ENCODE results near the gene P4HA2.
"Not testable (repeated sequence)": the region's sequence is repeated elsewhere in the genome, so short reads cannot be mapped to it uniquely, and the experiment has no call there.

P4HA2 gene

GRCh38 chr5:132199116-132199680 lies 28.5 kb downstream of the P4HA2 start:
- DNase-seq (ENCODE audit: low read depth in 2 of 2): no peak

GRCh38 chr5:132198571-132198970 lies 29.1 kb downstream of the P4HA2 start:
- DNase-seq (ENCODE audit: low read depth in 2 of 2): no peak

GRCh38 chr5:132195727-132196126 lies 31.9 kb downstream of the P4HA2 start:
- no peak for DNase-seq (ENCODE audit: low read depth in 2 of 2)

DNA sequence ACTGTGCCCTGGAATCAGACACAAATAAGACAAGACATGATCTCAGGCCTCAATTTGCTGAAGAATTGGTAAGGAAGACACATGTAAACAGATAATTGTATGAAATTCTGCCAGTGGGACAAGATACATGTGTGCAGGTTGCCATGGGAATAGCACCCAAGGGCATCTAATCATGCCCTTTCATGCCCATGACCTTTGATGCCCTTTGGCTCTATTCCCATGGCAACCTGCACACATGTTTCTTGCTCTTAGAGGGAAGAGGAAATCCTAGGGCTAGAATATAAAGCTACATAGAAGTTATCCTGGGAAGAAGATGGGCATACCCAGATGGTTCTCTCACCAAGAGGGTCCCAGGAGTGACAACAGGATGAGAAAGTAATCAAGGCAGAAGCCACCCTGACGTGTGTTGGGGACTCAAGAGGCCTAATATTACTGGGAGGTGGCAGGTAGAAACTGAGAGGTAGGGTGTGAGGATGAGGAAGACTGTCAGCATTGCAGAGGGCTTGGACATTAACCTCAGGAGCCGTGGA lies 34.4 kb downstream of the P4HA2 start:
- DNase-seq (ENCODE audit: low read depth in 2 of 2): no peak

DNA sequence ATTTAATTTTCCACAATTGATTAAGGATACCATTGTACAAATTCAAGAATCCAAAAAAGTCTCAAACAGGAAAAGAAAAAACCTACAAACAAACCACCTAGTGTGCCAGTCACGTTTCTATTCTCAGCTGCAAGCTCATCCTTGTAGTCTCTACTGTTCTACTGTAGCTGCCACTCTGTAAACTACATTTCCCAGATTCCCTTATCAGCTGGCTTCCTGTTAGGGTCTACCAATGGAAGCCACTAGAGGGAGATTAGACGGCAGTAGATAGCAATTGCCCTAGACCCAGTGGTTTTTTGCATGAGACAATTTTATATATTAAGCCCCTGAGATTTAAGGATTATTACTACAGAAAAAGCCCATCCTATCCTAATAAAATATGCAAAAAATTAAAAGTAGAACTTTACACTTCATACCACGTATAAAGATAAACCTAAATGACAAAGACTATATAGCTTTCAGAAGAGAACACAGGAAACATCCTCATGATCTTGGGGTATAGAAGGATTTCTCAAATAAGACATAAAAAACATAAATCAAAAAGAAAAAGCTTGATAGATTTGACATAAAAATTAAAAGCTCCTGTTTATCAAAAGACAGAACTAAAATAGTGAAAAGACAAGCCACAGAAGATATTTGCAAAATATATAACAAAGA lies 37.4 kb downstream of the P4HA2 start:
- DNase-seq (ENCODE audit: low read depth in 2 of 2): no peak

DNA sequence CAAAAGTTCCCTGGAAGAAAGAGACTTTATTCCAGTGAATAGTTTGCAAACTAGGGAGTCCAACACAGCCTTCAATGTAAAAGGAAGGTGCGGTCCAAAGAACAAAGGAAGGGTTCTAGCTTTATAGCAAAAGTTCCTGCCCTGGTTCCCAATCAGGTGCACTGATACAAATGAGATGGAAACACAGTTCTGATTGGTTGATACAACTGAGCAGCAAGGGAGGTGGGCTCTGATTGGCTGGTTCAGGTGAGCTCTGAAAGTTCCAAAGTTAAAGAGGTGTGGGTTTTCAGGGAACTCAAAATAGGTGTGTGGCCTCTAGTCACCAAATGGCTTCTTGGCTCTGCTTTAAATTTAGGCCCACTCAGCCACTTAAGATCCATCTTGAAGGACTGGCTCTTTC lies 43.1 kb downstream of the P4HA2 start:
- DNase-seq (ENCODE audit: low read depth in 2 of 2): no peak

DNA sequence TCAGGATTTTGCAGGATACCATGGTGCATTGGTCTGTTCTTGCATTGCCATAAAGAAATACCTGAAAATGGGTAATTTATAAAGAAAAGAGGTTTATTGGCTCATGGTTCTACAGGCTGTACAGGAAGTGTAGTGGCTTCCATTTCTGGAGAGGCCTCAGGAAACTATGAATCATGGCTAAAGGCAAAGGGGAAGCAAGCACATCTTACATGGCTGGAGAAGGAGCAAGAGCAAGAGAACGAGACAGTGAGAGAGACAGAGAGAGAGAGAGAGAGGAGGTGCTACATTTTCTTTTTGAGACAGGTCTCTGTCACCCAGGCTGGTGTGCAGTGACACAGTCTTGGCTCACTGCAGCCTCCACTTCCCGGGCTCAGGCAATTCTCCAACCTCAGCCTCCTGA lies 43.9 kb downstream of the P4HA2 start:
- no peak for DNase-seq (ENCODE audit: low read depth in 2 of 2)

DNA sequence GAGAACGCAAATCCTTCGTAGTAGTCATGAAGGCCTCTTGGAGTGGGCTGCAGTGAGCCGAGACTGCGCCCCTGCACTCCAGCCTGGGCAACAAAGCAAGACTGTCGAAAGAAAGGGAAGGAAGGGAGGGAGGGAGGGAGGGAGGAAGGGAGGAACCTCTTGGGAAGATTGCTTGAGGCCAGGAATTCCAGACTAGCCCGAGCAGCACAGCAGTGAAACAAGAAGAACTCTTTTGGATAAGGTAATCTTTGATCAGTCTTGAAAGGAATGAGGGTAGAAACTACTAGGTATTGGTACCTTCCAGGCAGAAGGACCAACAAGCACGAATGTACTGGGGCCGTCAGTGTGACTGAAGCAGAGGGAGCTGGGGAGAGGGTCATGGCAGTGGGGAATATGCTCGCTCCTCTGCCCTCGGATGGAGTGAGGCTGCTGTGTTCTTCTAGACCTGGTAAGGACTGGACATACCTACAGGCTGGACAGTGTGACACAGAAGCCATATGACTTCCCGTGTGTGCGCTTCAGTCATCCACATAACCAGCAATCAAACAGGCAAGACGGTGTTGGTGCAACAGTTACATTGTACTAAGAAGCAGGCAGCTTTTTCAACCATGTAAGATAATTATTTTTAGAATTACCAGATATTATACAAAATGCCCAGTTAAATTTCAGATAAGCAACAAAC lies 45.2 kb downstream of the P4HA2 start:
- no peak for DNase-seq (ENCODE audit: low read depth in 2 of 2)

DNA sequence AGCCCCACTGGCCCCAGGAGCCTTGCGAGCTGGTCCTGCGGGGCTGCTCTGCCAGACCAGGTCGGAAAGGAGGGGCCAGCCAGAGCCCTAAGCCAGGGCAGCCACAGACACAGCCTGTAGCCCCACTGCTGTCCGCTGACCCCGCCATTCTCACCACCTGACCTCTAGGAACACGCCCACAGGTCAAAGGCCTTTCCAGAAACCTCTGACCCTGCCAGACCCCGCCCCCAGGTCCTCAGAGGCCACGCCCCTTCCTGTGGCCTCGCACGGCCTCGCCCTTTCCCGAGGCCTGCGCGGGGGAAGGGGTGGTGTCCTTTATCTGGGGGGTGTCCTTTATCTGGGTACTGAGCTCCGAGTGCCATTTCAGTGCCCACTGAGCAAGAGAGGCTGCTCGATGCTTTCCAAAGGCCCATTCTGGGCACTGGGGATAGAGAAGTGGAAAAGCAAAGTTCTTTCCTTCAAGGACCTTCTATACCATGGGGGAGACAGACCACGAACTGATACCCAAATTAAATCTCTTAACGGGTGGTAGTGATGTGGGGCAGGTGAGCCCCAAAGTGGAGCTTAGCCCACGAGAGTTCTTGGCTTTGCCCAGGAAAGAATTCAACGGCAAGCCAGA lies 46.5 kb downstream of the P4HA2 start:
- no peak for DNase-seq (ENCODE audit: low read depth in 2 of 2)

- no peak for DNase-seq (ENCODE audit: low read depth in 2 of 2)
Observed at GRCh38 chr5:132180134-132180745, 47.4 kb downstream of the P4HA2 start.

GRCh38 chr5:132179405-132179804 lies 48.2 kb downstream of the P4HA2 start:
- no peak for DNase-seq (ENCODE audit: low read depth in 2 of 2)

GRCh38 chr5:132177691-132178149 lies 49.9 kb downstream of the P4HA2 start:
- DNase-seq (ENCODE audit: low read depth in 2 of 2): no peak

DNA sequence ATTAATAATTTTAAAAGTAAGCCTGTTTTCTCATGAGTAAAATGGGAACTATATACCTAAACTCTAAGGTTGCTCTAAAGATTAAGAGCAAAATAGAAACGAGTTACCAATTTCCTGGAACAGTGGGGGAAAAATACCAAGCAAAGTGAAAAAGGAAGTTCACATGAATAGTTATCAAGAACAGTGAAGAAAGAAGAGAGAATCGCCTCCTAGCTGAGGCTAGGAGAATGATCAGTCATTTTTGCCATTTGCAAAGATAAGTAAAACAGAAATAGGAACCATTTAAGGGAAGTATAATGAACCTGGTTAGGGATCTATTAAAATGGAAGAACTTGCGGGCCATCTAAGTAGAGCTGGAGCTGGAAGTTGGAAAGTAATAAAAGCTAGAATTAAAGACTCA lies 50.7 kb downstream of the P4HA2 start:
- no peak for DNase-seq (ENCODE audit: low read depth in 2 of 2)

GRCh38 chr5:132176521-132176945 lies 51.1 kb downstream of the P4HA2 start:
- no peak for DNase-seq (ENCODE audit: low read depth in 2 of 2)

- no peak for DNase-seq (ENCODE audit: low read depth in 2 of 2)
Observed at GRCh38 chr5:132162945-132163344, 64.7 kb downstream of the P4HA2 start.

GRCh38 chr5:132161574-132162326 lies 65.9 kb downstream of the P4HA2 start:
- DNase-seq (ENCODE audit: low read depth in 2 of 2): not testable (repeated sequence)

DNA sequence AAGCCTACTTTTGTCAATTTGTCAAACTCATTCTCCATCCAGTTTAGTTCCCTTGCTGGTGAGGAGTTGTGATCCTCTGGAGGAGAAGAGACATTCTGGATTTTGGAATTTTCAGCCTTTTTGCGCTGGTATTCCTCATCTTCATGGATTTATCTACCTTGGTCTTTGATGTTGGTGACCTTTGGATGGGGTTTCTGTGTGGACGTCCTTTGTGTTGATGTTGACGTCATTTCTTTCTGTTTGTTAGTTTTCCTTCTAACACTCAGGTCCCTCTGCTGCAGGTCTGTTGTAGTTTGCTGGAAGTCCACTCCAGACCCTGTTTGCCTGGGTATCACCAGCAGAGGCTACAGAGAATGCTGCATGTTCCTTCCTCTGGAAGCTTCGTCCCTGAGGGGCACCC lies 71.2 kb downstream of the P4HA2 start:
- DNase-seq (ENCODE audit: low read depth in 2 of 2): no peak

DNA sequence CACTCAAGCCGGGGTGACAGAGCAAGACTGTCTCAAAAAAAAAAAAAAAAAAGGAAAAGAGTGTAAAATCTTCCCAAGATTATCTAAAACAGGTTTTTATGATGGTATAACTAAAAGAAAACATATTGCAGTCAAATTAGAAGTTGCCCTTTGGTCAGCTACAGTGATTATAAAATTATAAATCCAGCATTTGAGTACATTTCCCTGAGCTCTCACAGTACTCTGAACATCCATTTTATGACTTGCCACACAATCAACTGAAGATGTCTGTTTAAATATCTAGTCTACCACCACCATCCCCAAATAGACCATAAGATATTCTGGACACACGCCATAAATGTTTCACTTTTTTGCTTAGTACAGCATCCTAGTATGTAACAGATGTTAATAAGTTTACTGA lies 77.1 kb downstream of the P4HA2 start:
- DNase-seq (ENCODE audit: low read depth in 2 of 2): no peak

- no peak for DNase-seq (ENCODE audit: low read depth in 2 of 2)
Observed at GRCh38 chr5:132147663-132148062, 80.0 kb downstream of the P4HA2 start.

DNA sequence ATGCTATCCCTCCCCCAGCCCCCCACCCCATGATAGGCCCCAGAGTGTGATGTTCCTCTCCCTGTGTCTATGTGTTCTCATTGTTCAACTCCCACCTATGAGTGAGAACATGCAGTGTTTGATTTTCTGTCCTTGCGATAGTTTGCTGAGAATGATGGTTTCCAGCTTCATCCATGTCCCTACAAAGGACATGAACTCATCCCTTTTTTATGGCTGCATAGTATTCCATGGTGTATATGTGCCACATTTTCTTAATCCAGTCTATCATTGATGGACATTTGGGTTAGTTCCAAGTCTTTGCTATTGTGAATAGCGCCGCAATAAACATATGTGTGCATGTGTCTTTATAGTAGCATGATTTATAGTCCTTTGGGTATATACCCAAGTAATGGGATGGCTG lies 82.3 kb downstream of the P4HA2 start:
- not testable (repeated sequence) for DNase-seq (ENCODE audit: low read depth in 2 of 2)

DNA sequence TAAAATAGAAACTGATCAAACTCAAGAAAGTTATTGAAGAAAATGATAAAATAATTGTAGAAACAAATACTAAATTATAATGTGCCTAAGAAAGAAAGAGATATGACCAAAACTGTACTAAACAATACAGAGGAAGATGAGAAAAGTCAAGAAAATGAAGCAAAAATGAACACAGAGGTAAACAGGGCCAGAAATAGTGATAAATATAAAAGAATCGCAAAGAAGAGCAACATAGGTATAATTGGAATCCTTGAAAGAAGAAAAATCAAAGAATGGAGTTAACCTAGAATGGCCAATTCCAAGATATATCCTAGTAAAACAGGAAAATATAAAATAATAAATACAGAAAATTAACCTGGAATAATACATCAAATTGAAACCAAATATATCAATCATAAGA lies 84.5 kb downstream of the P4HA2 start:
- no peak for DNase-seq (ENCODE audit: low read depth in 2 of 2)
